HG03457 (cell line): Measurements from ENCODE around the gene GCK.

Experiments used
- ATAC-seq: cut with Tn5 transposase; IDR thresholded peaks from one replicate; pipeline ENCODE4 v1.9.1; 2021; ENCODE audit warnings: moderate number of reproducible peaks; ENCODE audit not compliant: unreplicated experiment

GCK gene

GRCh38 chr7:44108768-44109750 lies 80.2 kb downstream of the GCK start:
- no peak for ATAC-seq

GRCh38 chr7:44107961-44108767 lies 81.1 kb downstream of the GCK start:
- no peak for ATAC-seq

- no peak for ATAC-seq
Observed at GRCh38 chr7:44107116-44107960, 81.9 kb downstream of the GCK start.

- no peak for ATAC-seq
Observed at GRCh38 chr7:44106311-44107065, 82.8 kb downstream of the GCK start.

GRCh38 chr7:44105832-44106231 lies 83.4 kb downstream of the GCK start:
- ATAC-seq = no peak

GRCh38 chr7:44104860-44105771 lies 84.1 kb downstream of the GCK start:
- ATAC-seq = no peak

- no peak for ATAC-seq
Observed at GRCh38 chr7:44103923-44104859, 85.0 kb downstream of the GCK start, which contains the start of gene AEBP1. Gene AEBP1, plus strand, starts transcription at chr7:44104345. Its CDS starts 321 bp downstream, at chr7:44104666.

- ATAC-seq = no peak
Observed at GRCh38 chr7:44103566-44103922, 85.7 kb downstream of the GCK start.

GRCh38 chr7:44102846-44103565 lies 86.2 kb downstream of the GCK start:
- no peak for ATAC-seq

- ATAC-seq = no peak
Observed at GRCh38 chr7:44101966-44102845, 87.0 kb downstream of the GCK start.

GRCh38 chr7:44101303-44101965 lies 87.8 kb downstream of the GCK start:
- ATAC-seq = no peak

GRCh38 chr7:44100458-44101302 lies 88.6 kb downstream of the GCK start:
- no peak for ATAC-seq

- no peak for ATAC-seq
Observed at GRCh38 chr7:44099669-44100068, 89.6 kb downstream of the GCK start.

GRCh38 chr7:44098092-44099068 lies 90.9 kb downstream of the GCK start:
- no peak for ATAC-seq
